ENCODE measurements around the gene HADH.

Gene HADH

DNA sequence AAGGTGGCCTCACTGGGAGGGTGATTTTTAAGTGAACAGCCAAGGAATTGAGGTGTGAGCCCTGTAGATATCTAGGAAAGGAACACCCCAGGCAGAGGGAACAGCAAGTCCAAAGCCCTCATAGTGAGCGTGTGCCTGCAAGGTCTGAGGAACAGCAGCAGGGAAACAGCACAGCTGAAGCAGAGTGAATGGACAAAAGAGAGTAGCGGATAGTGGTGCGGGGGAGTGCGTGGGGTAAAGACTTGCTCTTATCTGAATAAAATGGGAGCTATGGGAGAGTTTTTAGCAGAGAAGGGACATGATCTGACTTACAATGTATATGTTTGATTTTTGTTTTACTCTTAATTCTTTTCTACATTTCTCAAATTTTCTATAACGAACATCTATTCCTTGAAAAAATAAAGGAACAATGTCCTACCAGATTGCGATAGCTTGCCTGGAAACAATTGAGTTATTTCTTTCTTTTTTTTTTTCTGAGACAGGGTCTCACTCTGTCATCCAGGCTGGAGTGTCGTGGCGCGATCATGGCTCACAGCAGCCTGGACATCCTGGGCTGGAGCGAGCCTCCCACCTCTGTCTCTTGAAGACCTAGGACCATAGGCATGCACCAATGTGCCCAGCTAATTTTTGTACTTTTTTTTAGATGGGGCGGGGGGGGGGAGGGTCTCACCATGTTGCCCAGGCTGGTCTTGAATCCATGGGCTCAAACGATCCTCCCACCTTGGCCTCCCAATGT lies 19.5 kb upstream of the HADH start:
- no peak for DNase-seq (ENCODE audit: low read depth)
- TF ChIP-seq, protein P1, sequence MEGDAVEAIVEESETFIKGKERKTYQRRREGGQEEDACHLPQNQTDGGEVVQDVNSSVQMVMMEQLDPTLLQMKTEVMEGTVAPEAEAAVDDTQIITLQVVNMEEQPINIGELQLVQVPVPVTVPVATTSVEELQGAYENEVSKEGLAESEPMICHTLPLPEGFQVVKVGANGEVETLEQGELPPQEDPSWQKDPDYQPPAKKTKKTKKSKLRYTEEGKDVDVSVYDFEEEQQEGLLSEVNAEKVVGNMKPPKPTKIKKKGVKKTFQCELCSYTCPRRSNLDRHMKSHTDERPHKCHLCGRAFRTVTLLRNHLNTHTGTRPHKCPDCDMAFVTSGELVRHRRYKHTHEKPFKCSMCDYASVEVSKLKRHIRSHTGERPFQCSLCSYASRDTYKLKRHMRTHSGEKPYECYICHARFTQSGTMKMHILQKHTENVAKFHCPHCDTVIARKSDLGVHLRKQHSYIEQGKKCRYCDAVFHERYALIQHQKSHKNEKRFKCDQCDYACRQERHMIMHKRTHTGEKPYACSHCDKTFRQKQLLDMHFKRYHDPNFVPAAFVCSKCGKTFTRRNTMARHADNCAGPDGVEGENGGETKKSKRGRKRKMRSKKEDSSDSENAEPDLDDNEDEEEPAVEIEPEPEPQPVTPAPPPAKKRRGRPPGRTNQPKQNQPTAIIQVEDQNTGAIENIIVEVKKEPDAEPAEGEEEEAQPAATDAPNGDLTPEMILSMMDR (IDR thresholded peaks at IDR 0.05; ENCODE audit: control insufficient read depth, insufficient read depth, low read depth, low read length, missing control alignments): no peak
- H3K4me3 ChIP-seq (ENCODE audit: control insufficient read depth, low read depth, low read length): no peak overlapping the region

DNA sequence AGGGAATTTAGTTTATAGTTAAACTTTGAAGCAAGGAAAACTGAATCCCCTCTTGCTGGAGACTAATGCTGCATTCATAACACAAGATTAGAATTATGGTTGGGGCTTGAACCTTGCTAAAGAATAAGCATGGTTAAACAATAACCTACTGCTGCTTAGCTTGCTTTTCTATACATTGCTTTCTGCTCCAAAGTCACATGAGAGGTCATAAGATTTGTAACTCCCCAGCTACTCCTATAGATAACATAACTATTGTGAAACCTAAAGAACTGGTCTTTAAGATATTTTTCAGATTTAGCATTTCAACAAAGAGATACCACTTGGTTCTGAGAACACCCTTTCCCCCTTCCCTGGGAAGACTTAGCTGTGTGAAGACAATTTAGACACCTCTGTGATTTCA lies 17.1 kb upstream of the HADH start:
- DNase-seq (ENCODE audit: low read depth): no peak
- TF ChIP-seq, protein P1 (IDR thresholded peaks at IDR 0.05; ENCODE audit: control insufficient read depth, insufficient read depth, low read depth, low read length, missing control alignments): no peak
- no peak overlapping the region for H3K4me3 ChIP-seq (ENCODE audit: control insufficient read depth, low read depth, low read length)

DNA sequence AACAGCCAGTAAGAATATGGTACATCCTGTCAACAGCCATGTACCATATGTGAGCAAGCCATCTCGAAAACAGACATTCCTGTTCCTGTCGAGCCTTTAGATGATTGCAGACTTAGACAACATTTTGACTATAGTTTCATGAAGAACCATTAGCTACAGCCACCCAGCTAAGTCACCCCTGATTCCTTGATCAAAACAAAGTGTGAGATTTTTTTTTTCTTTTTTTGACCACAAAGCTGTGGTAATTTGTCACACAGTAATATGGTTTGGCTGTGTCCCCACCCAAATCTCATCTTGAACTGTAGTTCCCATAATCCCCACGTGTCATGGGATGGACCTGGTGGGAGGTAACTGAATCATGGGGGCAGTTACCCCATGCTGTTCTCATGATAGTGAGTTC lies 15.2 kb upstream of the HADH start:
- H3K4me3 ChIP-seq (ENCODE audit: control insufficient read depth, low read depth, low read length): no peak overlapping the region
- no peak for DNase-seq (ENCODE audit: low read depth)
- TF ChIP-seq, protein P1 (IDR thresholded peaks at IDR 0.05; ENCODE audit: control insufficient read depth, insufficient read depth, low read depth, low read length, missing control alignments): no peak

DNA sequence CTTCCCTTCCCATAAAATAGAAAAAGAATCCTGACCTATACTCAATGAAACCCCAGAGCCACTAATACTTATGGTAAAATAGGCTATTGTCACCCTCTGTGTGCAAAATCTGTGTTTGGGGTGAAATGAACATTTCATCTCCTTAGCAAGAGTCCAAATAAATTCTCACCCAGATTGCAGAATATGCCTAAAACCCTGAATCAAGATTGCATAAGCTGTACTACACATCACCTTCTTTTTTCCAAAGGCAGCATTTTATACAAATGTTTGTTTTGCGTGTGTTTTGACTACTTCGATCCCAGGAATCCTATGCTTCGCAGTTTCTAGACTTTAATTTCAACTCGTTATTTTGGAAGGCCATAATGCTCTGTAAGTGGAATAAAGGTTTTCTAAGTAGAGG lies 12.2 kb upstream of the HADH start:
- TF ChIP-seq, protein P1 (IDR thresholded peaks at IDR 0.05; ENCODE audit: control insufficient read depth, insufficient read depth, low read depth, low read length, missing control alignments): no peak
- no peak for DNase-seq (ENCODE audit: low read depth)
- H3K4me3 ChIP-seq (ENCODE audit: control insufficient read depth, low read depth, low read length): no peak overlapping the region

- TF ChIP-seq, protein P1 (IDR thresholded peaks at IDR 0.05; ENCODE audit: control insufficient read depth, insufficient read depth, low read depth, low read length, missing control alignments): no peak
- DNase-seq (ENCODE audit: low read depth): no peak
- H3K4me3 ChIP-seq (ENCODE audit: control insufficient read depth, low read depth, low read length): no peak overlapping the region
Observed at GRCh38 chr4:107977966-107978705, 11.6 kb upstream of the HADH start.

GRCh38 chr4:107978716-107979451 lies 10.8 kb upstream of the HADH start:
- TF ChIP-seq, protein P1 (IDR thresholded peaks at IDR 0.05; ENCODE audit: control insufficient read depth, insufficient read depth, low read depth, low read length, missing control alignments): no peak
- no peak overlapping the region for H3K4me3 ChIP-seq (ENCODE audit: control insufficient read depth, low read depth, low read length)
- DNase-seq (ENCODE audit: low read depth): no peak

Measured in AG09309 (cell line).